Nephron progenitor cell (in vitro differentiated cells): ENCODE results near the gene VCP.

ENCODE experiments used
- DNase-seq: peaks from one replicate; pipeline ENCODE4 v3.0.0; 2021
- H3K27ac Mint-ChIP-seq: 2 replicates; pipeline ENCODE4 v1.8.0; 2021; ENCODE audit warnings: mild to moderate bottlenecking, moderate library complexity, mixed read lengths
- H3K27me3 Mint-ChIP-seq: 2 replicates; pipeline ENCODE4 v1.8.0; 2021; ENCODE audit warnings: mild to moderate bottlenecking, low read depth, mixed read lengths; ENCODE audit not compliant: poor library complexity
- H3K36me3 Mint-ChIP-seq: 2 replicates; pipeline ENCODE4 v1.8.0; 2021; ENCODE audit warnings: low read depth, mixed read lengths
- H3K4me1 Mint-ChIP-seq: 2 replicates; pipeline ENCODE4 v1.8.0; 2021; ENCODE audit warnings: mixed read lengths
- H3K4me3 Mint-ChIP-seq: 2 replicates; pipeline ENCODE4 v1.8.0; 2021; ENCODE audit warnings: mild to moderate bottlenecking, moderate library complexity, mixed read lengths
- H3K9me3 Mint-ChIP-seq: 2 replicates; pipeline ENCODE4 v1.8.0; 2021; ENCODE audit warnings: mild to moderate bottlenecking, moderate library complexity, mixed read lengths
- TF ChIP-seq, protein P1 (sequence below): fragments of 200-600 bp; sonication (generic); IDR thresholded peaks from 2 replicates; pipeline ENCODE4 v1.5.0; 2021; ENCODE audit warnings: antibody characterized with exemption

Gene VCP

DNA sequence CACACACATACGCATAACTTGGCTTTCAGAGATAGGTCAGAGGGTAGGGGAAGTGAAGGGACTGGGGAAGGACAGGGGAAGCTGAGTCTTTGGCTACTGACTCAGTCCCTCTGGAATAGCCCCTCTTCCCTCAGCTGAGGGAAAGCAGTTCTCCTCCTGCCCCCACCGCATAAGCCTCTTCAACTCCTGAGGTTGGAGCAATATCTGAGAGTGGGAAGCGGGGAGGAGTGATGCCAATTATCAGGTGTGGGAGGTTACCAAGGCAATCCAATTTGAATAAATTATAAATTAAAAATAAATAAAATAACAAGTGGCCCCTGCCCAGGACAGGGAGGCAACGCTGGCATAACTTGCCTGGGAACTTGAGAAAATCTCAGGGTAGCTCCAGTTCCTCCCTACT lies 32.2 kb upstream of the VCP start:
- Mint-ChIP-seq H3K27ac (peak overlapping the region; percentile 100), H3K9me3 (no peaks in the 10 kb centered on the region), H3K27me3 (no peaks in the 10 kb centered on the region), H3K4me3 (peak overlapping the region; percentile 98), H3K36me3 (peaks cover 41% of the 10 kb centered on the region), H3K4me1 (peaks cover 56% of the 10 kb centered on the region)
- TF ChIP-seq, protein P1, sequence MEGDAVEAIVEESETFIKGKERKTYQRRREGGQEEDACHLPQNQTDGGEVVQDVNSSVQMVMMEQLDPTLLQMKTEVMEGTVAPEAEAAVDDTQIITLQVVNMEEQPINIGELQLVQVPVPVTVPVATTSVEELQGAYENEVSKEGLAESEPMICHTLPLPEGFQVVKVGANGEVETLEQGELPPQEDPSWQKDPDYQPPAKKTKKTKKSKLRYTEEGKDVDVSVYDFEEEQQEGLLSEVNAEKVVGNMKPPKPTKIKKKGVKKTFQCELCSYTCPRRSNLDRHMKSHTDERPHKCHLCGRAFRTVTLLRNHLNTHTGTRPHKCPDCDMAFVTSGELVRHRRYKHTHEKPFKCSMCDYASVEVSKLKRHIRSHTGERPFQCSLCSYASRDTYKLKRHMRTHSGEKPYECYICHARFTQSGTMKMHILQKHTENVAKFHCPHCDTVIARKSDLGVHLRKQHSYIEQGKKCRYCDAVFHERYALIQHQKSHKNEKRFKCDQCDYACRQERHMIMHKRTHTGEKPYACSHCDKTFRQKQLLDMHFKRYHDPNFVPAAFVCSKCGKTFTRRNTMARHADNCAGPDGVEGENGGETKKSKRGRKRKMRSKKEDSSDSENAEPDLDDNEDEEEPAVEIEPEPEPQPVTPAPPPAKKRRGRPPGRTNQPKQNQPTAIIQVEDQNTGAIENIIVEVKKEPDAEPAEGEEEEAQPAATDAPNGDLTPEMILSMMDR = no peak
- no peak for DNase-seq

GRCh38 chr9:35103660-35104191 lies 31.3 kb upstream of the VCP start:
- Mint-ChIP-seq H3K27me3 (no peaks in the 10 kb centered on the region), H3K36me3 (peaks cover 44% of the 10 kb centered on the region), H3K27ac (peak overlapping the region; percentile 100), H3K4me3 (peak overlapping the region; percentile 98), H3K9me3 (no peaks in the 10 kb centered on the region), H3K4me1 (peaks cover 47% of the 10 kb centered on the region)
- no peak for DNase-seq
- TF ChIP-seq, protein P1 = no peak

GRCh38 chr9:35102769-35103659 lies 30.6 kb upstream of the VCP start, which contains the start of gene STOML2:
Gene STOML2 (minus strand): TSS chr9:35103131. CDS start chr9:35103094, 37 bp downstream.
- Mint-ChIP-seq H3K27me3 (no peaks in the 10 kb centered on the region), H3K36me3 (peaks cover 44% of the 10 kb centered on the region), H3K4me3 (peak within 1 kb of the TSS; percentile 98), H3K4me1 (peaks cover 45% of the 10 kb centered on the region), H3K27ac (peak within 1 kb of the TSS; percentile 100), H3K9me3 (no peaks in the 10 kb centered on the region)
- DNase-seq = peak; percentile 89
- TF ChIP-seq, protein P1 = no peak

DNA sequence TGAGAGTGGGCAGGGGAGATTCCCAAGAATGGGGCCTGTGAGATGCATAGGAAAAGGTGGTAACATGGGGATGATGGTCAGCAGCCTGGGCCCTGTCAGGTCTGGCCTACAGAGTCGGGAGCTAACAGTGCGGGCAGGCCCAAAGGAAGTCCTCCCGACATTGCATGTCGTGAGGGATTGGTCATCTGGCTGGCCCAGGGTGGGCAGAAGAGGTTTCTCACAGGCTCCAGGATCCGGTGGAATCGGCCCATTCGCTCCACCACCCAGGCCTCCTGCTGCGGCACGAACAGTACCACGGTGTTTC lies 30.0 kb upstream of the VCP start:
- H3K36me3 Mint-ChIP-seq = peaks cover 44% of the 10 kb centered on the region
- no peaks in the 10 kb centered on the region for H3K27me3 Mint-ChIP-seq
- H3K9me3 Mint-ChIP-seq = no peaks in the 10 kb centered on the region
- TF ChIP-seq, protein P1 = no peak
- no peak for DNase-seq
- H3K4me1 Mint-ChIP-seq = peaks cover 45% of the 10 kb centered on the region
- peak overlapping the region; percentile 98 for H3K4me3 Mint-ChIP-seq
- H3K27ac Mint-ChIP-seq = peak overlapping the region; percentile 100

- peak overlapping the region; percentile 60 for H3K4me3 Mint-ChIP-seq
- no peaks in the 10 kb centered on the region for H3K27me3 Mint-ChIP-seq
- H3K9me3 Mint-ChIP-seq = no peaks in the 10 kb centered on the region
- no peak for DNase-seq
- H3K4me1 Mint-ChIP-seq = peaks cover 34% of the 10 kb centered on the region
- H3K36me3 Mint-ChIP-seq = peaks cover 23% of the 10 kb centered on the region
- H3K27ac Mint-ChIP-seq = no peak overlapping the region
- TF ChIP-seq, protein P1 = no peak
These were observed 25.1 kb upstream of the VCP start for GRCh38 chr9:35097573-35097972.
